GM18870 (cell line): ENCODE results near the gene BAMBI.

Experiments
- ATAC-seq: cut with Tn5 transposase; IDR thresholded peaks from one replicate; pipeline ENCODE4 v1.9.1; 2021; ENCODE audit warnings: moderate library complexity; ENCODE audit not compliant: unreplicated experiment

The BAMBI gene

GRCh38 chr10:28704464-28705161 is 27.3 kb downstream of the BAMBI start:
- ATAC-seq = no peak

DNA sequence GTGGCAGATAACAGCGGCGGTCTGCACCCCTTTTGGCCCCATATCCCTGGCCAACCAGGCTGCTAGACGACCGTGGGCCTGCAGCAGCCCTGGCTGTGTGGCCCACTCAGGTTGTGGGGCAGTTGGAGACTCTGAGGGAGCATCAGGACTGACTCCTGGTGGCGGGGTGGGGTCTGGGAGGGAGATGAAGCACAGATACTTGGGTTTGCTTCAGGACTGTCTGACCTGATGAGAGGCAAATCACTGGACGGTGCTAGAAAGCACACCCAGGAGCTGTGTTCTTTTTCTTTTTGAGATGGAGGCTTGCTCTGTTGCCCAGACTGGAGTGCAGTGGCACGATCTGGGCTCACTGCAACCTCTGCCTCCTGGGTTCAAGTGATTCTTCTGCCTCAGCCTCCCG is 28.2 kb downstream of the BAMBI start:
- no peak for ATAC-seq

DNA sequence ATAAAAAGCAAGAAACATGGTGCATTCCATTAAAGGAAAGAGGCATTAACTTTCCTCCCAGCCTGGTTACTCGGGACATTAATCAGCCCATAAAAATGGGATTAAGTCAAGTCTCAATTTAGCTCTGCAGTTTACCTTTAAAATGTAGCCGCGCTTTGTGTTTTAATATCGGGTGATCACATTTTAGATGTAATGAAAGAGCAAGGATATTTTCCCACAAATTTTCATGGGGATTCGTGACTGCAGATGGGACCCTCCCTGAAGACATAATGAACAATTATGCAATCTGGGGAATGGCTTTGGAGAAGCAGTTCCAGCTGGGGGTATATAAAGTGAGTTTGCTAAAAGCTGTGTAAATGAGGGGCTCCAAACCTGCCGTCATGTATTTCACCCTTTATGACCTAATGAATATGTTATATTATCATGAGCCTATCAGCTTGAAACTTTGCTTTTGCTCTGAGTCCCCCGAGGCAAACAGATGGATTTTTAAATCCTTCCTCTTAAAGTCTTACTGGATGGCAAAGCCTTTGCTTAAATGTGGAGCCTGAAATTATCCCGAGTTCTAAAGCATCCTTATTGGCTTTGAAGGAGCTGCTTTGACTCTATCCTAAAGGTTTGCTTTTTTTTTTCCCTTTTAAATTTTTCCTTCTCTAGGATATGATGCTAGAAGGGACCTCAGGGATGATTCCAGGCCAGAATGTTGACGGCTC is 31.8 kb downstream of the BAMBI start:
- no peak for ATAC-seq

GRCh38 chr10:28710202-28710886 is 33.0 kb downstream of the BAMBI start:
- no peak for ATAC-seq

- ATAC-seq = no peak
These were observed 33.7 kb downstream of the BAMBI start for GRCh38 chr10:28711041-28711440.

GRCh38 chr10:28711776-28712175 is 34.5 kb downstream of the BAMBI start:
- ATAC-seq = no peak

GRCh38 chr10:28713626-28714352 is 36.5 kb downstream of the BAMBI start:
- no peak for ATAC-seq

GRCh38 chr10:28714401-28715053 is 37.2 kb downstream of the BAMBI start:
- ATAC-seq = no peak

- ATAC-seq = no peak
These were observed 37.9 kb downstream of the BAMBI start for GRCh38 chr10:28715246-28715645.

GRCh38 chr10:28715757-28716156 is 38.4 kb downstream of the BAMBI start:
- ATAC-seq = no peak

DNA sequence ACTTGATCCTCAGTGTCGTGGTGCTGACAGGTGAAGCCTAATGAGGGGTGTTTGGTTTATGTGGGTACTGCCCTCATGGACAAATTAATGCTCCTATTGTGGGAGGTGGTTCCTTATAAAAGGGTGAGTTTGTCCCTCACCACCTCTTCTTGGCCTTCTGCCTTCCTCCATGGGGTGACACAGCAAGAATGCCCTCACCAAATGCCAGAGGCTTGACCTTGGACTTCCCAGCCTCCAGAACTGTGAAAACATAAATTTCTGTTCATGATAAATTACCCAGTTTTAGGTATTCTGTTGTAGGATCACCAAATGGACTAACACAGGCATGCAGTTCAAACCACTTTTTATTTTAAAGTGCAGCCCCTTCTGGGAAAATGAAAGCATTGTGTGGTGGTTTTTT is 39.4 kb downstream of the BAMBI start:
- no peak for ATAC-seq

- ATAC-seq = no peak
These were observed 40.4 kb downstream of the BAMBI start for GRCh38 chr10:28717656-28718201.

GRCh38 chr10:28719789-28720436 is 42.6 kb downstream of the BAMBI start:
- ATAC-seq = no peak

DNA sequence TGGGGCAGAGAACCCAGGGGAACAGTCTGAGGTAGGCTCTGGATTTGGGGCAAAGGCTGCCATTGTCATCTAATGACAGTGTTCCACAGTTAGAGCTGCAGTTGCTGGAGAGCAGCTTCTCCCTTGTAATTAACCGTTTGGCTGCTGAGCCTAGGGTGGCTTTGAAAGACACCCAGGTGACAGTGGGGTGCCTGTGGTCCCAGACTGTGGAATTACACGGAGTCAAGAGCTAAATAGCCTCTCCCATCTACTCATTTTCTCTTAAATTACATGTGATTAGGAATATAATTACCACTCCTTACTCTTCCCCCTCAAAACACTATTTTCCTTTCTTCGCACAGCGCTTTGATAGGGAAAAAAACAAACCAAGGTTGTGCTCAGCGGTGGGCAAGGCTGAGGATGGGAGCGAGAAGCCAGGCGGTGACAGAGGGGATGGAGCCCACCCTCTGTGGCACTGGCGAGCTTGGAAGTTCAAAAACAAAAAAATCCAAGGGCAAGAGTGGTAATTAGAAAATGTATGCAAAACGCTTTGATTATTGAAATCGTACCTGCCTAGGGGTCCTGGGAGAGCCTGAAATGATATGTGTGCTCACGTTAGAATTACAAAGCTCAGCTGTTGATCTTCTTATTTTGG is 44.1 kb downstream of the BAMBI start:
- ATAC-seq = no peak

DNA sequence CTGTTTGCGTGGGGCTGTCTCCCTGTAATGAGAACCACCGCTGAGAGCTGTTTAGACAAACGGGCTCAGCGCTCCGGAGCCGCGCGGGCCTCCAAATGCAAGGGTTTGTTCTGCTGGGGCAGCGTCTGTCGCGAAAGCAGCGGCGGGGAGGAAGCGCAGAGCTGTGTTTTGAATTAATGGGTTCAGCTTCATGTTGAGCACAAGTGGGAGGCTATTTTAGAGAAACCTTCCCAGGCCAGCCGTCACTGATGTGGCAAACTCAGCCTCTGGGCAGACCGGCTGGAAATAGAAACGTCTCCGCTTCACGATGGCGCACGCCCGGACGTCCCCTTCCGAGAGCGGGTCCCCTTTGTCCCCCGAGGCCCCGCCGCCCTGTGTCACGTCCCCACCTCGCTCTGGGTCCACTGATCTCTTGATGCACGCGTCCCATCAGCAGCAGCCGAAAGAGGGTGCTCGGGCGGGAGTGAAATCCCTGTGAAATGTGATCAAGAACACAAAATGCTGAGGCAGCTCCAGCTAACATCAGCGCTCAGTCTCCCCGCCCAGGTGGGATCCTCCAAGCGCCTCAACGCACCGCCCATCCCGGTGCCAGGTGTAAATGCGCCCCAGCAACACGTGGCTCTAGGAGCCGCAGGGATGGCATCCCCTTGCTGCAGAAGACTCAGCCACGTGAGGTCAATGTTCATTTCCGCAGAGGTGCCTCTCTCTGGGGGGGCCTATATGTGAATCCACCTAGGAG is 44.9 kb downstream of the BAMBI start:
- ATAC-seq = no peak

DNA sequence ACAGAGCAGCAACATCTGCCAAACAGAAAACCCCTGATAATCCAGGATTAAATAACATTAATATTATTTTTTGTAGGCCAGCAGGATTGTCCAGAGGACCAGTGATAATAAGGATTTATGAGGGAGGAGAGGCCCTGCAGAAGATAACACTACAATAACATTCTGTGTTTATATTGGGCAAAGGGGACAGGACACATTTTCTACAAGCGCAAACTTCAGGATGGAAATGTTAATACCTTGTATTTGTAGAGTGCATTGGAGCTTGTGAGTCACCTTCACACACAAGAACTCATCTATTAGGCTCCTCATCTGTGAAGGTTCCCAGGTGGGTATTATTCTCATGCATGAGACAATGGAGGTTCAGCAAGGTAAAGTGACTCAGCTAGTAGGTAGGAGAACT is 51.0 kb downstream of the BAMBI start:
- ATAC-seq = no peak

DNA sequence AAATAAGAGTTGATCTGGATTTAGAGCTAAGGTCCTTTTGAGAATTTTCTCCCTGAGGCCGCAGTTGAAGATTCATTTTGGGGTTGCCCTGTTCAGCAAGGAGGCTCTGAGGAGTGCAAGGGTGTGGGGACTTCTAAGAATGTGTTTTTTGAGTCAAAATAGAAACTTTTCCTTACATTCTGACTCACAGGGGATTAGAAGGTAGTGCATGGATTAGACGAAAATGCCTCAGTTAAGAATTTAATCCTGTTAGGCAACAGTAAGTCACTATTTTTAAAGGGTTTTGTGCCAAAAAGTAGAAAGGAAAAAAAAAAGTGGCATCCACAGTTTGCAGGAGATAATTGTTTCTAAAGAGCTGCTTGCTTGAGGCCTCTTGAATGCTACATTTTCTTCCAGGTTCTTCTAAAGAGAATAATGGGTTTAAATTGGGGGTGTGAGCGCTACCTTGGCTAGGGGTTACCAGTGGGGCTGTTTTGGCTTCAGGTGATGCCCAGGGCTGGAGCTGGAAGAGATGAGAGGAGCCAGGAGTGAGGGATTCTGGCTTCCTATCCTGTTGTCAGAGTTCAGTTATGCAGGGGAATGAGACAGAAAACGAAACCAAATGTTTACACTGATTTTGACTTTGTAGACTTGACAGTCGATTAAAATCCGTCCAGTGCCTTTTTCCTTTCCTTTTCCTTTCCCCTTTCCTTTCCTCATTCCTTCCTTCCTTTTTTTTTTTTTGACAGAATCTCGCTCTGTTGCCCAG is 52.9 kb downstream of the BAMBI start:
- no peak for ATAC-seq

- ATAC-seq = no peak
These were observed 54.8 kb downstream of the BAMBI start for GRCh38 chr10:28732091-28732490.
